HEK293 (cell line): ENCODE measurements around the gene GBGT1.

Experiments
- IKZF3 ChIP-seq: fragments of 450-650 bp; IDR thresholded peaks from 2 replicates; pipeline ENCODE4 v1.5.0; 2018; ENCODE audit warnings: missing biosample characterization, mild to moderate bottlenecking, missing genetic modification characterization, moderate library complexity
- KLF16 ChIP-seq: fragments of 450-650 bp; formaldehyde crosslinking; IDR thresholded peaks from 2 replicates; pipeline ENCODE4 v1.5.1; 2017; ENCODE audit warnings: missing biosample characterization, missing genetic modification characterization
- KLF8 ChIP-seq: fragments of 450-650 bp; formaldehyde crosslinking; IDR thresholded peaks from 2 replicates; pipeline ENCODE4 v1.5.1; 2016; ENCODE audit warnings: missing biosample characterization, missing genetic modification characterization
- PRDM1 ChIP-seq: fragments of 450-650 bp; formaldehyde crosslinking; IDR thresholded peaks from 2 replicates; pipeline ENCODE4; 2016; ENCODE audit warnings: missing biosample characterization, missing genetic modification characterization
- ZFP3 ChIP-seq: fragments of 450-650 bp; formaldehyde crosslinking; IDR thresholded peaks from 2 replicates; pipeline ENCODE4 v1.5.1; 2016; ENCODE audit warnings: low read depth, missing biosample characterization, missing genetic modification characterization
- ZNF140 ChIP-seq: fragments of 450-650 bp; formaldehyde crosslinking; IDR thresholded peaks from 2 replicates; pipeline ENCODE4 v1.5.1; 2016; ENCODE audit warnings: missing biosample characterization, missing genetic modification characterization
- ZNF2 ChIP-seq: fragments of 450-650 bp; formaldehyde crosslinking; IDR thresholded peaks from 2 replicates; pipeline ENCODE4 v1.5.1; 2016; ENCODE audit warnings: missing biosample characterization, missing genetic modification characterization
- ZNF23 ChIP-seq: fragments of 450-650 bp; formaldehyde crosslinking; IDR thresholded peaks from 2 replicates; pipeline ENCODE4 v1.5.1; 2016; ENCODE audit warnings: missing biosample characterization, missing genetic modification characterization, borderline replicate concordance
- ZNF274 ChIP-seq, 2 experiments: fragments of 200-500 bp in 1 of 2; fragments of 450-650 bp in 1 of 2; sonication (Bioruptor generic) in 1 of 2; formaldehyde crosslinking in 1 of 2; IDR thresholded peaks; 2 replicates each; pipeline versions ENCODE4 v1.5.1 to v1.6.1; 2014 to 2016; ENCODE audit warnings: borderline replicate concordance in 1 of 2, inconsistent platforms in 1 of 2, low read length in 1 of 2, missing biosample characterization in 1 of 2, missing genetic modification characterization in 1 of 2
- ZNF311 ChIP-seq: fragments of 450-650 bp; formaldehyde crosslinking; IDR thresholded peaks from 2 replicates; pipeline ENCODE4 v1.5.1; 2017; ENCODE audit warnings: missing biosample characterization, missing genetic modification characterization, borderline replicate concordance
- ZNF473 ChIP-seq: fragments of 450-650 bp; formaldehyde crosslinking; IDR thresholded peaks from 2 replicates; pipeline ENCODE4 v1.5.1; 2017; ENCODE audit warnings: missing biosample characterization, missing genetic modification characterization
- ZNF561 ChIP-seq: fragments of 450-650 bp; IDR thresholded peaks from 2 replicates; pipeline ENCODE4 v1.5.1; 2018; ENCODE audit warnings: missing biosample characterization, missing genetic modification characterization, borderline replicate concordance
- ZNF571 ChIP-seq: fragments of 450-650 bp; formaldehyde crosslinking; IDR thresholded peaks from 2 replicates; pipeline ENCODE4 v1.5.0; 2017; ENCODE audit warnings: missing biosample characterization, missing genetic modification characterization
- ZNF596 ChIP-seq: fragments of 450-650 bp; IDR thresholded peaks from 2 replicates; pipeline ENCODE4 v1.5.0; 2018; ENCODE audit warnings: missing biosample characterization, mild to moderate bottlenecking, missing genetic modification characterization, moderate library complexity
- ZNF600 ChIP-seq: fragments of 450-650 bp; formaldehyde crosslinking; IDR thresholded peaks from 2 replicates; pipeline ENCODE4 v1.5.1; 2016; ENCODE audit warnings: missing biosample characterization, missing genetic modification characterization
- ZNF776 ChIP-seq: fragments of 450-650 bp; formaldehyde crosslinking; IDR thresholded peaks from 2 replicates; pipeline ENCODE4 v1.5.0; 2017; ENCODE audit warnings: missing biosample characterization, missing genetic modification characterization, borderline replicate concordance
- ZNF791 ChIP-seq: fragments of 450-650 bp; formaldehyde crosslinking; IDR thresholded peaks from 2 replicates; pipeline ENCODE4 v1.5.1; 2016; ENCODE audit warnings: missing biosample characterization, missing genetic modification characterization
- ZNF843 ChIP-seq: fragments of 450-650 bp; formaldehyde crosslinking; IDR thresholded peaks from 2 replicates; pipeline ENCODE4 v1.5.1; 2016; ENCODE audit warnings: missing biosample characterization, missing genetic modification characterization
- ZSCAN16 ChIP-seq: fragments of 450-650 bp; formaldehyde crosslinking; IDR thresholded peaks from 2 replicates; pipeline ENCODE4 v1.5.1; 2016; ENCODE audit warnings: missing biosample characterization, missing genetic modification characterization
- ZSCAN23 ChIP-seq: fragments of 450-650 bp; formaldehyde crosslinking; IDR thresholded peaks from 2 replicates; pipeline ENCODE4 v1.5.1; 2016; ENCODE audit warnings: missing biosample characterization, missing genetic modification characterization
- TF ChIP-seq, protein P1 (sequence below): fragments of 450-650 bp; formaldehyde crosslinking; IDR thresholded peaks from 2 replicates; pipeline ENCODE4 v1.5.1; 2016; ENCODE audit warnings: missing biosample characterization, missing genetic modification characterization
- TF ChIP-seq, protein P2 (sequence below): fragments of 450-650 bp; formaldehyde crosslinking; IDR thresholded peaks from 2 replicates; pipeline ENCODE4 v1.5.1; 2016; ENCODE audit warnings: missing biosample characterization, missing genetic modification characterization
- TF ChIP-seq, protein P3 (sequence below): fragments of 450-650 bp; formaldehyde crosslinking; IDR thresholded peaks from 2 replicates; pipeline ENCODE4 v1.5.1; 2016; ENCODE audit warnings: missing biosample characterization, missing genetic modification characterization
- TF ChIP-seq, protein P4 (sequence below): fragments of 450-650 bp; formaldehyde crosslinking; conservative IDR thresholded peaks from 2 replicates; pipeline ENCODE4 v1.5.1; 2016; ENCODE audit warnings: low read depth, missing biosample characterization, missing genetic modification characterization
- TF ChIP-seq, protein P5 (sequence below): fragments of 450-650 bp; formaldehyde crosslinking; IDR thresholded peaks from 2 replicates; pipeline ENCODE4; 2016; ENCODE audit warnings: missing biosample characterization, missing genetic modification characterization
- TF ChIP-seq, protein P6 (sequence below): fragments of 450-650 bp; formaldehyde crosslinking; IDR thresholded peaks from 2 replicates; pipeline ENCODE4 v1.5.1; 2016; ENCODE audit warnings: missing biosample characterization, missing genetic modification characterization

The GBGT1 gene

DNA sequence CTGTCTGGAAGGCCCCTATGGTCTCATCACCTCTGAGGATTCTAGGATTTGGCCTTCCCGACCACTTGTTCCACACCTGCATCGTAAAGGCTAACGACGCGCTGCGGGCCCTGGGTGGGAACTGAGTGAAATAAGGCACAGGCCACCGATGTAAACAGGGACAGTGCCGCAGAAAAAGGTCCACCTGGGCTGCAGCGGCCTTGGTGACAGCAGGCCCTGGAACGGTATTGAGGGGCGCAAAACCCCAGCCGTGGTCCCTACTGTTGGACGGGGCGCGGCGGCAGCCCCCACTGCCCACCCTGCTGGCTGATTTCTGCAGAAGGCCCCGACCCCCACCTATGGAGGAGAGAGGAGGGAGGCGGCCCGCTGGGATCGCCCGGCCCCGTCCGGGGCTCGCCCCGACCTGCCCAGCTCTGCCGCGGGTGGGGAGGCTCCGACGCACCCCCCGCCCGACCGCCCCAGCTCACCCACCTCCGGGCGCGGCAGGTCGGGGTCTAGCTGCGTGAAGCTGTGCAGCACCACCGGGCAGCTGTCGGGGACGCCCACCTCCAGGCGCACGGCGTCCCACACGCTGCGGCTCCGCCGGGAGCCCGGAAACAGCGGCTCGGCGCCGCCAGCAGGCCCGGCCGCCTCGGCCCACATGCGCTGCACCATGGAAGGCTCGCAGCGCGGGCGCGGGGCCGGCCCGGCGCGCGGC lies 43.1 kb downstream of the GBGT1 start (continued):
- TF ChIP-seq ZNF791 (tag by site-specific recombination) (no peak), ZNF274 (IDR thresholded peaks at IDR 0.05; ENCODE audit: low read length) (no peak), ZNF274 (tag by site-specific recombination; IDR thresholded peaks at IDR 0.05; ENCODE audit: borderline replicate concordance) (no peak), ZSCAN16 (tag by site-specific recombination) (no peak), ZNF23 (tag by site-specific recombination) (no peak), KLF16 (no peak), ZNF596 (0 out of 2 replicates have a peak, but pooled peaks have one; percentile 25), ZNF2 (no peak), PRDM1 (tag by site-specific recombination) (no peak), ZFP3 (no peak), KLF8 (peak; percentile 17; the same call in 1 of the 2 replicates), ZNF776 (no peak), ZNF561 (tag by site-specific recombination) (0 out of 2 replicates have a peak, but pooled peaks have one; percentile 30), ZNF311 (tag by site-specific recombination) (no peak), ZSCAN23 (tag by site-specific recombination) (no peak), ZNF571 (no peak), ZNF843 (tag by site-specific recombination) (no peak), ZNF473 (no peak), ZNF140 (tag by site-specific recombination) (no peak), IKZF3 (tag by site-specific recombination) (no peak), ZNF600 (tag by site-specific recombination) (no peak; the same call in 1 of the 2 replicates)
- TF ChIP-seq, protein P1, sequence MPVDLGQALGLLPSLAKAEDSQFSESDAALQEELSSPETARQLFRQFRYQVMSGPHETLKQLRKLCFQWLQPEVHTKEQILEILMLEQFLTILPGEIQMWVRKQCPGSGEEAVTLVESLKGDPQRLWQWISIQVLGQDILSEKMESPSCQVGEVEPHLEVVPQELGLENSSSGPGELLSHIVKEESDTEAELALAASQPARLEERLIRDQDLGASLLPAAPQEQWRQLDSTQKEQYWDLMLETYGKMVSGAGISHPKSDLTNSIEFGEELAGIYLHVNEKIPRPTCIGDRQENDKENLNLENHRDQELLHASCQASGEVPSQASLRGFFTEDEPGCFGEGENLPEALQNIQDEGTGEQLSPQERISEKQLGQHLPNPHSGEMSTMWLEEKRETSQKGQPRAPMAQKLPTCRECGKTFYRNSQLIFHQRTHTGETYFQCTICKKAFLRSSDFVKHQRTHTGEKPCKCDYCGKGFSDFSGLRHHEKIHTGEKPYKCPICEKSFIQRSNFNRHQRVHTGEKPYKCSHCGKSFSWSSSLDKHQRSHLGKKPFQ (tag by site-specific recombination), result no peak
- TF ChIP-seq, protein P2, sequence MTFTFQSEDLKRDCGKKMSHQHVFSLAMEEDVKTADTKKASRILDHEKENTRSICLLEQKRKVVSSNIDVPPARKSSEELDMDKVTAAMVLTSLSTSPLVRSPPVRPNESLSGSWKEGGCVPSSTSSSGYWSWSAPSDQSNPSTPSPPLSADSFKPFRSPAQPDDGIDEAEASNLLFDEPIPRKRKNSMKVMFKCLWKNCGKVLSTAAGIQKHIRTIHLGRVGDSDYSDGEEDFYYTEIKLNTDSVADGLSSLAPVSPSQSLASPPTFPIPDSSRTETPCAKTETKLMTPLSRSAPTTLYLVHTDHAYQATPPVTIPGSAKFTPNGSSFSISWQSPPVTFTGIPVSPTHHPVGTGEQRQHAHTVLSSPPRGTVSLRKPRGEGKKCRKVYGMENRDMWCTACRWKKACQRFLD, result no peak
- TF ChIP-seq, protein P3, sequence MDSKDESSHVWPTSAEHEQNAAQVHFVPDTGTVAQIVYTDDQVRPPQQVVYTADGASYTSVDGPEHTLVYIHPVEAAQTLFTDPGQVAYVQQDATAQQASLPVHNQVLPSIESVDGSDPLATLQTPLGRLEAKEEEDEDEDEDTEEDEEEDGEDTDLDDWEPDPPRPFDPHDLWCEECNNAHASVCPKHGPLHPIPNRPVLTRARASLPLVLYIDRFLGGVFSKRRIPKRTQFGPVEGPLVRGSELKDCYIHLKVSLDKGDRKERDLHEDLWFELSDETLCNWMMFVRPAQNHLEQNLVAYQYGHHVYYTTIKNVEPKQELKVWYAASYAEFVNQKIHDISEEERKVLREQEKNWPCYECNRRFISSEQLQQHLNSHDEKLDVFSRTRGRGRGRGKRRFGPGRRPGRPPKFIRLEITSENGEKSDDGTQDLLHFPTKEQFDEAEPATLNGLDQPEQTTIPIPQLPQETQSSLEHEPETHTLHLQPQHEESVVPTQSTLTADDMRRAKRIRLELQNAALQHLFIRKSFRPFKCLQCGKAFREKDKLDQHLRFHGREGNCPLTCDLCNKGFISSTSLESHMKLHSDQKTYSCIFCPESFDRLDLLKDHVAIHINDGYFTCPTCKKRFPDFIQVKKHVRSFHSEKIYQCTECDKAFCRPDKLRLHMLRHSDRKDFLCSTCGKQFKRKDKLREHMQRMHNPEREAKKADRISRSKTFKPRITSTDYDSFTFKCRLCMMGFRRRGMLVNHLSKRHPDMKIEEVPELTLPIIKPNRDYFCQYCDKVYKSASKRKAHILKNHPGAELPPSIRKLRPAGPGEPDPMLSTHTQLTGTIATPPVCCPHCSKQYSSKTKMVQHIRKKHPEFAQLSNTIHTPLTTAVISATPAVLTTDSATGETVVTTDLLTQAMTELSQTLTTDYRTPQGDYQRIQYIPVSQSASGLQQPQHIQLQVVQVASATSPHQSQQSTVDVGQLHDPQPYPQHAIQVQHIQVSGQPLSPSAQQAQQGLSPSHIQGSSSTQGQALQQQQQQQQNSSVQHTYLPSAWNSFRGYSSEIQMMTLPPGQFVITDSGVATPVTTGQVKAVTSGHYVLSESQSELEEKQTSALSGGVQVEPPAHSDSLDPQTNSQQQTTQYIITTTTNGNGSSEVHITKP (tag by site-specific recombination), result no peak
- TF ChIP-seq, protein P4, sequence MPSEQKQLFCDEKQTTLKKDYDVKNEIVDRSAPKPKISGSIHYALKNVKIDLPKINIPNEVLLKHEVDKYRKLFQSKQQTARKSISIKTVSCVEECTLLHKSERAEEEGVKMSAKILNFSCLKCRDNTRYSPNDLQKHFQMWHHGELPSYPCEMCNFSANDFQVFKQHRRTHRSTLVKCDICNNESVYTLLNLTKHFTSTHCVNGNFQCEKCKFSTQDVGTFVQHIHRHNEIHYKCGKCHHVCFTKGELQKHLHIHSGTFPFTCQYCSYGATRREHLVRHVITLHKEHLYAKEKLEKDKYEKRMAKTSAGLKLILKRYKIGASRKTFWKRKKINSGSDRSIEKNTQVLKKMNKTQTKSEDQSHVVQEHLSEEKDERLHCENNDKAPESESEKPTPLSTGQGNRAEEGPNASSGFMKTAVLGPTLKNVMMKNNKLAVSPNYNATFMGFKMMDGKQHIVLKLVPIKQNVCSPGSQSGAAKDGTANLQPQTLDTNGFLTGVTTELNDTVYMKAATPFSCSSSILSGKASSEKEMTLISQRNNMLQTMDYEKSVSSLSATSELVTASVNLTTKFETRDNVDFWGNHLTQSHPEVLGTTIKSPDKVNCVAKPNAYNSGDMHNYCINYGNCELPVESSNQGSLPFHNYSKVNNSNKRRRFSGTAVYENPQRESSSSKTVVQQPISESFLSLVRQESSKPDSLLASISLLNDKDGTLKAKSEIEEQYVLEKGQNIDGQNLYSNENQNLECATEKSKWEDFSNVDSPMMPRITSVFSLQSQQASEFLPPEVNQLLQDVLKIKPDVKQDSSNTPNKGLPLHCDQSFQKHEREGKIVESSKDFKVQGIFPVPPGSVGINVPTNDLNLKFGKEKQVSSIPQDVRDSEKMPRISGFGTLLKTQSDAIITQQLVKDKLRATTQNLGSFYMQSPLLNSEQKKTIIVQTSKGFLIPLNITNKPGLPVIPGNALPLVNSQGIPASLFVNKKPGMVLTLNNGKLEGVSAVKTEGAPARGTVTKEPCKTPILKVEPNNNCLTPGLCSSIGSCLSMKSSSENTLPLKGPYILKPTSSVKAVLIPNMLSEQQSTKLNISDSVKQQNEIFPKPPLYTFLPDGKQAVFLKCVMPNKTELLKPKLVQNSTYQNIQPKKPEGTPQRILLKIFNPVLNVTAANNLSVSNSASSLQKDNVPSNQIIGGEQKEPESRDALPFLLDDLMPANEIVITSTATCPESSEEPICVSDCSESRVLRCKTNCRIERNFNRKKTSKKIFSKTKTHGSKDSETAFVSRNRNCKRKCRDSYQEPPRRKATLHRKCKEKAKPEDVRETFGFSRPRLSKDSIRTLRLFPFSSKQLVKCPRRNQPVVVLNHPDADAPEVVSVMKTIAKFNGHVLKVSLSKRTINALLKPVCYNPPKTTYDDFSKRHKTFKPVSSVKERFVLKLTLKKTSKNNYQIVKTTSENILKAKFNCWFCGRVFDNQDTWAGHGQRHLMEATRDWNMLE (tag by site-specific recombination), result no peak
- TF ChIP-seq, protein P5, sequence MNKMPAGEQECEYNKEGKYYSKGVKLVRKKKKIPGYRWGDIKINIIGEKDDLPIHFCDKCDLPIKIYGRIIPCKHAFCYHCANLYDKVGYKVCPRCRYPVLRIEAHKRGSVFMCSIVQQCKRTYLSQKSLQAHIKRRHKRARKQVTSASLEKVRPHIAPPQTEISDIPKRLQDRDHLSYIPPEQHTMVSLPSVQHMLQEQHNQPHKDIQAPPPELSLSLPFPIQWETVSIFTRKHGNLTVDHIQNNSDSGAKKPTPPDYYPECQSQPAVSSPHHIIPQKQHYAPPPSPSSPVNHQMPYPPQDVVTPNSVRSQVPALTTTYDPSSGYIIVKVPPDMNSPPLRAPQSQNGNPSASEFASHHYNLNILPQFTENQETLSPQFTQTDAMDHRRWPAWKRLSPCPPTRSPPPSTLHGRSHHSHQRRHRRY, result no peak
- TF ChIP-seq, protein P6, sequence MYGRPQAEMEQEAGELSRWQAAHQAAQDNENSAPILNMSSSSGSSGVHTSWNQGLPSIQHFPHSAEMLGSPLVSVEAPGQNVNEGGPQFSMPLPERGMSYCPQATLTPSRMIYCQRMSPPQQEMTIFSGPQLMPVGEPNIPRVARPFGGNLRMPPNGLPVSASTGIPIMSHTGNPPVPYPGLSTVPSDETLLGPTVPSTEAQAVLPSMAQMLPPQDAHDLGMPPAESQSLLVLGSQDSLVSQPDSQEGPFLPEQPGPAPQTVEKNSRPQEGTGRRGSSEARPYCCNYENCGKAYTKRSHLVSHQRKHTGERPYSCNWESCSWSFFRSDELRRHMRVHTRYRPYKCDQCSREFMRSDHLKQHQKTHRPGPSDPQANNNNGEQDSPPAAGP, result peak; percentile 73; the same call in 1 of the 2 replicates
